ENCODE results near the gene SH3BP2.

SH3BP2 gene

DNA sequence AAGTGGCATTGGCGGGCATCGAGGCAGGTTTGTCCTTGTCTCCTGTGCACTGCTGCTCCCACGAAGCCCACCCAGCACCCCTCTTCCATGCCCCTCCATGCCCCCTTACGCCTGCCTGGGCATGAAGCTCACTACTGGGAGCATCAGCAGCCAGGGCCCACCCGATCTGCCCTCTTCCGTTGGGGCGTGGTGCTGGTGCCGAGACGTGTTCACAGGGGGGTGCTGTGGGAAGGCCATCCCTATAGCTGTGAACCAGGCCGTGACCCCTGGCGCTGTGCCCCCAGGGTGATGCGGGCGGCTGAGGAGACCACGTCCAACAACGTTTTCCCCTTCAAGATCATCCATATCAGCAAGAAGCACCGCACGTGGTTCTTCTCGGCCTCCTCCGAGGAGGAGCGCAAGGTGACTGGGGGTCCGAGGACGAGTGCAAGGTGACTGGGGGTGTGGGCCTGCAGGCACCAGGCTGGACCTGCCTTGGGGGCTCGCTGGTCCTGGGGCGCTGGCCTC lies 31.5 kb downstream of the SH3BP2 start:
- ChIA-PET CTCF (interaction anchor here (1.4 kb wide), 1 partner anchor 8 kb away, joined by 3 read pairs; no protein-coding TSS in a partner anchor), POLR2A (no interaction called here)
- TF ChIP-seq, protein P1, sequence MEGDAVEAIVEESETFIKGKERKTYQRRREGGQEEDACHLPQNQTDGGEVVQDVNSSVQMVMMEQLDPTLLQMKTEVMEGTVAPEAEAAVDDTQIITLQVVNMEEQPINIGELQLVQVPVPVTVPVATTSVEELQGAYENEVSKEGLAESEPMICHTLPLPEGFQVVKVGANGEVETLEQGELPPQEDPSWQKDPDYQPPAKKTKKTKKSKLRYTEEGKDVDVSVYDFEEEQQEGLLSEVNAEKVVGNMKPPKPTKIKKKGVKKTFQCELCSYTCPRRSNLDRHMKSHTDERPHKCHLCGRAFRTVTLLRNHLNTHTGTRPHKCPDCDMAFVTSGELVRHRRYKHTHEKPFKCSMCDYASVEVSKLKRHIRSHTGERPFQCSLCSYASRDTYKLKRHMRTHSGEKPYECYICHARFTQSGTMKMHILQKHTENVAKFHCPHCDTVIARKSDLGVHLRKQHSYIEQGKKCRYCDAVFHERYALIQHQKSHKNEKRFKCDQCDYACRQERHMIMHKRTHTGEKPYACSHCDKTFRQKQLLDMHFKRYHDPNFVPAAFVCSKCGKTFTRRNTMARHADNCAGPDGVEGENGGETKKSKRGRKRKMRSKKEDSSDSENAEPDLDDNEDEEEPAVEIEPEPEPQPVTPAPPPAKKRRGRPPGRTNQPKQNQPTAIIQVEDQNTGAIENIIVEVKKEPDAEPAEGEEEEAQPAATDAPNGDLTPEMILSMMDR (IDR thresholded peaks at IDR 0.05; ENCODE audit: control extremely low read depth, extremely low read depth, low read depth, missing control alignments): no peak
- no peak for DNase-seq (ENCODE audit: extremely low spot score)

DNA sequence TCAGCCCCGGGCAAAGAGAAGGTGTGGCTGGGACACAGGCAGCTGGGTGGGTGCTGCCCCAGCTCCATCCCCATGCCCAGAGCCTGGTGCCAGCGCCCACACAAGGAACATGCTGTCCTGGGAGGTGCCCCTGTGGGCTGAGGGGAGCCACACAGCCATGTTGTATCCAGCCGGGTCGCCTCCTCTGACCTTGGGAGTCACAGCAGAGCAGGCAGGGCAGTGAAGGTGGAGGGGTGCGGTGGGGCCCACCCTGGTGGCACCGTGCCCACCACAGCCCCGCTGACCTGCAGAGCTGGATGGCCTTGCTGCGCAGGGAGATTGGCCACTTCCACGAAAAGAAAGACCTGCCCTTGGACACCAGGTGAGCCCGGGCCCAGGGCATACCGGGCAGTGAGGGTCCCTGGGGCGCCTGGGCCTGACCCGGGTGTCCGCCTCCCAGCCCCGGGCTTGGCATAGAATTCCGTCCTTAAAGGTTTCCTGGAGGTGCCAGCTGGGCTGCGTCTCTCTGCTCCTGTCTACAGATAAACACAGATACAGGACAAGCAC lies 32.0 kb downstream of the SH3BP2 start:
- ChIA-PET CTCF (no interaction called here), POLR2A (no interaction called here)
- no peak for DNase-seq (ENCODE audit: extremely low spot score)
- TF ChIP-seq, protein P1 (IDR thresholded peaks at IDR 0.05; ENCODE audit: control extremely low read depth, extremely low read depth, low read depth, missing control alignments): no peak

DNA sequence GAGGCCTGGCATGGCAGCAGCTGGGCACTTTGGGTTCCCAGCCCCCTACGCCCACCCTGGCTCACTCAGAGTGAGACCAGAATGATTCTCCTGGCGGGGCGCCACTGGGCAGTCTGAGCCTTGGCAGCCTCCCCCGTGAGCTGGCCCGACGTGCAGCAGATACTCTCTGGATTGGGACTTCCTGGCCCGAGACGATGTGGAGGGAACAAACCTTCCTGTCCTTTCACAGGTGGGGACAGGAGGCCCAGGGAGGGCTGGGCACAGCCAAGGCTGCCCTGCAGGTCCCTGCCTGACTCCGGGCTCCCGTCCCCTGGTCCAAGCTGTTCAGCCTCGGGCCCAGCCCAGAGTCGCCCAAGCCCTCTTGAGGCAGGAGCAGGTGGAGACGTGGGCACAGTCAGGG lies 32.9 kb downstream of the SH3BP2 start:
- CTCF ChIA-PET: no interaction called here
- no peak for DNase-seq (ENCODE audit: extremely low spot score)
- POLR2A ChIA-PET: no interaction called here
- TF ChIP-seq, protein P1 (IDR thresholded peaks at IDR 0.05; ENCODE audit: control extremely low read depth, extremely low read depth, low read depth, missing control alignments): no peak

GRCh38 chr4:2827071-2827873 lies 34.4 kb downstream of the SH3BP2 start:
- no peak for DNase-seq (ENCODE audit: extremely low spot score)
- ChIA-PET CTCF (no interaction called here), POLR2A (no interaction called here)
- TF ChIP-seq, protein P1 (IDR thresholded peaks at IDR 0.05; ENCODE audit: control extremely low read depth, extremely low read depth, low read depth, missing control alignments): no peak

GRCh38 chr4:2827874-2828751 lies 35.2 kb downstream of the SH3BP2 start:
- ChIA-PET CTCF (interaction anchor here (1.0 kb wide), 1 partner anchor 11 kb away, joined by 3 read pairs; no protein-coding TSS in a partner anchor), POLR2A (no interaction called here)
- TF ChIP-seq, protein P1 (IDR thresholded peaks at IDR 0.05; ENCODE audit: control extremely low read depth, extremely low read depth, low read depth, missing control alignments): no peak
- DNase-seq (ENCODE audit: extremely low spot score): no peak

GRCh38 chr4:2828758-2829181 lies 35.9 kb downstream of the SH3BP2 start:
- no peak for DNase-seq (ENCODE audit: extremely low spot score)
- CTCF ChIA-PET: interaction anchor here (1.0 kb wide), 1 partner anchor 10 kb away, joined by 3 read pairs; no protein-coding TSS in a partner anchor
- TF ChIP-seq, protein P1 (IDR thresholded peaks at IDR 0.05; ENCODE audit: control extremely low read depth, extremely low read depth, low read depth, missing control alignments): no peak
- POLR2A ChIA-PET: no interaction called here
